ENCODE data around the gene ECE1.

Gene ECE1

DNA sequence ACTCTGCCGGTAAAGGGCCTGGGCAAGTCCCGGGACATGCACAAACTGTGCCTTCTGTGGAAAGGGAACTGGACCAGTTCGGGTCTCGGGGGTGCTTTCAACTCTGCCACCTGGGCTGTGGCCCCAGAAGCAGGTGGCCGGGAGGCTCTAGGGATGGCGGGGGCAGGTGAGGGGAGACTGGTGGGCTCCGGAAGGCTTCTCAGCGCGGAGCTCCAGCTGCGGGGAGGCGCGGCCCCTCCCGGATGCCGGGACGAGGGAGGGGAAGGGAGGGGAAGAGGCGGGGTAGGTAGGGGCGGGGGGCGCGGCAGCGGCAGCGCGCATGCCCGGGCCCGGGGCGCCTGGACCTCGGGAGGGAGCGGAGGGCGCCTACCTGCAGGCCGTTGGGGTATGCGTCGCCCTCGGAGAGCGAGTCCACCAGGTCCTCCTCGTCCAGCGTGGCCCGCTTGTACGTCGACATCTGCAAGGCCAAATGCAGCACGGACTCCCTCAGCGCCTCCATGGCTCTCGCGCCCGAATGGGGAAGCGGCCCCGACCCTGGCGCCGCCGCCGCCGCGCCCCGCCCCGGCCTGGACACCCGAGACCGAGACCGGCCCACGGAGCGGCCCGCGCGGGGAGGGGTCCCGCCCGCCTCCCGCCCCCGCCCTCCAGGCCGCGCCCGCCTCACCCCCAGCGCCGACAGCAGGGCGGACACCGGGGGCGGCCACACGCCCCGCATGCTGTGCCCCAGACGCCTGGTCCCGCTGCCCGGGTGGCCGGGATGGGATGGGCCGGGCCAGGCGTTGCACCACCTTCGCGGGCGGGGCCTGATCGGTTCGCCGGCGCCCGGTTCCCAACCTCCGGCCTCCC, at the start of gene ECE1:
Gene ECE1, minus strand, starts transcription at position 764 of the 846 bp plus-strand sequence. Its CDS starts 49 bp downstream, at position 715.
- DNase-seq (ENCODE audit: low spot score), result no peak

DNA sequence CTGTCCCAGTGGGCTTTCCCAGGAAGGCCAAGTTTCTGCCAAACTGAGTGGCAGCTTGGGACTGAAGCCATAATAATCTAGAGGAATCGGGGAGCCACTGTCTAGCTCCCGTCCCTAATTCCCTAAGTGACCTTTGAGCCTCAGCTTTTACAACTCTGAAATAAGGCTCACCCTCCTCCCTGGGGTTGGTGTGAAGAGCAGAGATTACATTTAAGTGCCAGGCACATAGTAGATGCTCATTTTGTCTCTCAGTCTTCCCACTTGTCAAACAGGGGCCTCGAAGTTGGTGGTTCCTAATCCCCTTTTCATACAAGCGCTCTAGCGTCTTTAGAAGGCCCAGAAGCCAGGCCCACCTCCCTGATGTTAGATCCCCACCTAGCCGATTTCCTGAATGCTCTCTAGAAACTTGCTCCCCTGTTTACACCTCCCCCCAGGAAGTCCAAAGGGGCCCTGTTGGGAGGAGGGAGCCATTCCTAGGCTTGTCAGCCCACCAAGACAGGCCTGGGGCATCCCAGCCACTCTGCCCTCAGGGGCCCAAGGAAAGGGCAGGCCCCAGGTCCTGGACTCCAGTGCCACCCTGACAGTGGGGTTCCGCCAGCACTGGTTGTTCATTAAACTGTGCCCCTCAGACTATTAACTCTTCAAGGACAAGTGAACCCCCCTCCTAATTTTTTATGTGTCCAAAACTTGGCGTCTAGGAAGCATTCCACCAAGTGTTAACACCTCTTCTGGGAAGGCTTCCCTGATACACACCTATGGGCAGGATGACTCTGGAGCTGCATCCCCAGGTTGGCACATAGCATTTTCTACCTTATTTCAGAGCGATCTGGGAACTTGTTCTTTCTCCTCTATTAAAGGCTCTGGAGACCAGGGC, 49.3 kb upstream of the ECE1 start:
- DNase-seq (ENCODE audit: low spot score), result no peak

DNA sequence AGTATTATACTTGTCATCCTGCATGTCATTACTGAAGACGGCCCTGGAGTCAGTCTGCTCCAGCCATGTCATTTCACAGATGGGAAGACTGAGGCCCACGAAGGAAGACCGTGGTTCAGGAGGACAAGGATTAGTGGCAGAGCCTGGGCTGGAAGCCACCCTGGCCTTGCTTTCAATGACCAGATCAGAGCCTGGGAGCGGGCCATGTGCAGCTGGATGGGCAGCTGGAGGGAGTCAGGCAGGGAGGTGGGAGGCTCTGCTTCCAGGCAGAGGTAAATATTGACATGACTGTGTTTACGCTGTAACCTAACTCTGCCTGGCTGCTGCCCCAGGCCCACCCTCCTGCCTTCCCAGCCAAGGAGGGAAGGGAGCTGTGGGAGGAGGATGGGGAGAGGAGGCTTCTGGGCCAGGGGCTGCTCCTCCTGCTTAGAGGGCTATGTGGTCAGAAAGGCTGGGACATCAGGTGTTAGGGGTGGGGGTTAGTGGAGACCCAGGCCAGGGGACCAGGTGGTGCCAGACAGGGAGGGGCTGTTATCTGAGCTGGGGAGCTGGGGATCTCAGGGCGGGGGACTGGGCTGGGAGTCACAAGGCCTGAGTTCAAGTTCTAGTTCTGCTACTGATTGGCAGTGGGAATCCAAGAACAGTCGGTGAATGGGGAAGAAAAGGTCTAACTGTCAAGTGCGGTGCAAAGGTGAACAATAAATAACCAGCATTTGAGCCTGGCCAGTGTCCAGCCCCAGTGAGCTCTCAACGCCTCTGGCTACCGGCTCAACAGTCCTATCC, 48.5 kb upstream of the ECE1 start:
- no peak for DNase-seq (ENCODE audit: low spot score)

DNA sequence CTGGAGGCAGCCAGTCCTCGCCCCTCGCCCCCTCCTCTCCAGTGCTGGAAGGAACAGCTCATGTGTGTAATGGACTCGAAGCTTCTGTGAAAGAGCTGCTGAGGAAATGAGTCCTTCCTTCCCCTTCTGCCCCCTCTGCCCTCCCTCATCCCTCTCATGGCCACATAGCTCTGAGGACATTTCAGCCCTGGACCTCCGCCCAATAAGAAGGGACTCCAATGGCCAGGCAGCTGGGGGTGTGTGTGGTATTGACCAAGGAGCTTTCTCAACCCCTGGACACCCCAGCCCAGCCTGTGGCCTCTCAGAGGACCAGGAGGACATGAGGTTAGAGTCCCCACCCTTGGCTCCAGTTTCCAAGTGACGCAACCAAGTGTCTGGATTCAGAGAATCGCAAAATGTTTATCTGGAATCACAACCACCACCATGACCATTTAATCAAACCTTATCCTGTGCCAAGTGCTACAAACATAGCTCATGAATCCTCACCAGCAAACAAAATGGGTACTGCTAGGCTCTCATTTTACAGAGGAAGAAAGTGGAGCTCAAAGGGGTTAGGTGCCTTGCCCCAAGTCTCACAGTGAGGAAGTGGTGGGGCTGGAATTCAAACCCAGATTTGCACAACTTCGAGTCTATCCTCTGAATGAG, 47.8 kb upstream of the ECE1 start:
- DNase-seq (ENCODE audit: low spot score), result no peak

DNA sequence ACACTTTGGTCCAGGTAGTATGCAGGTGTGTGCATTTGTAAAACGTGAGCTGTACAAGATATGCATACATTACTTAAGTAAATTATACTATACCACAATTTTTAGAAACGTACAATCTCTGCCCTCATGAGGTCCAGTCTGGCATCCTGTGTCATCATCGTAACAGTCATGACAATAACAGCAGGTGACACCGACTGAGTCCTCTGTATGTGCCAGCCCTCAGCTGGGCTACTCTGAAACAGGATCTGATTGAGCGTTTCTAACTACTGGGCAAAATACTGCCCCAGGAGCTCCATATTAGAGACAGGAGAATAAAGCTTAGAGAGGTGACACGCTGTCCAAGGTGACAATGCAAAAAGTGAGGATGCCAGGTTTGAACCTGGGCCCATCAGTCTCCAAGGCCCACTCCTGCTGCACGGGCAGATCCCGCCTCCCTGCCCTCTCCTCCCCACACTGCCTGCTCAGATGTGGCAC, 47.2 kb upstream of the ECE1 start:
- no peak for DNase-seq (ENCODE audit: low spot score)

DNA sequence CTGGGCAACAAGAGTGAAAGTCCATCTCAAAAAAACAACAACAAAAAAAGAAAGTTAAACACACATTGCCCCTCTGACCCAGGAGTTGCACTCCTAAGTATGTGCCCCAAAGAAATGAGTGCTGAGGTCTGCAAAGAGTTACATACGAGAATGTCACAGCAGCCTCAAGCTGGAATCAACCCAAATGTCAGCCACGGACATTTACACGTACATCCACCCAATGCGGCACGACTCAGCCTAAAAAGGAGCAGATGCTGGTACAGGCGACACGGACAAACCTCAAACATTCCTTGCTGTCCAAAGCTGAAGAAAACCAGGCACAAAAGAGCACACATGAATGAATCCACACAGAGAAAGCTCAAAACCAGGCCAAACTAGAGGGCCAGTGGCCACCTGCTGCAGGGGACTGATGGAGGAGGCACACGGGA, 46.8 kb upstream of the ECE1 start:
- DNase-seq (ENCODE audit: low spot score), result no peak

DNA sequence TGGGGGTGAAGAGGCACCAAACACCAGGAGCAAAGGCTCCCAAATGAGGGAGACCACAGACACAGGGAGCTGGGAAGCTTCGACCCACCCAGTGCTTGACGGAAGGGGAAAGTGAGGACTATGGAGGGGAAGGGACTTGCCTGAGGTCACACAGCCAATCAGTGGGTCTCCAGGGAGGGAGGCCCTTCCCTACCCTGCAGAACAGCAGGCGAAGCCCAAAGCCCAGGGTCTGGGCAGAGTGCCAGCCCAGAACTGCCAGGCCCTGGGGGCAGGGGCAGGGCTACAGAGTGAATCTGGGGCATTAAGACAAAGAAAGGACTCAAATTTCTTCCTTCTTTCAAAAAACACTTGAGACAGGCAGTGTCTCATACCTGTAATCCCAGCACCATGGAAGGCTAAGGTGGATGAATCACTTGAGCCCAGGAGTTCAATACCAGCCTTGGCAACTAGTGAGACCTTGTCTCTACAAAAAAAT, 45.5 kb upstream of the ECE1 start:
- no peak for DNase-seq (ENCODE audit: low spot score)

DNA sequence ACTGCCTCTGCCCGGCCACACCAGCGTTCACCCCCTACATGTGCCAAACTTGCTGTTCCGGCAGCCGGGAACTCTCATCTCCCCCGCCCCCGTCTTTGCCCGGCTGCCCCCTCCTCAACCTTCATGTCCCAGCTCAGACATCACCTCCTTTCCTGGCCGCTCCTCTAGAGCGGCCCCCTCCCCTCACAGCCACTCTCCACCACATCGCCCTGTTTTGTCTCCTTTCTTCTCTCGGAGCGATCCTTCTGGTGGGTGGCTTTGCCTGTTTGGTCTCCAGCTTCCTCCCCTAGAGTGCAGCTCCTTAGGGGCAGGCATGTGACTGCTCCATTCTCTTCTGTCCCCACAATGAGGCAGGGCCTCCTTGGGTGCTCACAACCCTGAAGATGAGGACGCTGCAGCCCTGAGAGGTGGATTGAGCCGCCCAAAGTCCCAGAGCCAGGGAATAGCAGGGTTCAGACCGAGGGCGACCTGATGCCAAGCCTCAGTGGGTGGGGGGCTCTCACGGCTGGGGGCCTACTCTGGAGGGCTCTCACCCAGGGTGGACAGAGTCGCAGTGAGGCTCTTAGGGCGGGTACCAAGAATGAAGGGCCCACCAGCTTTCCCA, 44.9 kb upstream of the ECE1 start:
- no peak for DNase-seq (ENCODE audit: low spot score)

DNA sequence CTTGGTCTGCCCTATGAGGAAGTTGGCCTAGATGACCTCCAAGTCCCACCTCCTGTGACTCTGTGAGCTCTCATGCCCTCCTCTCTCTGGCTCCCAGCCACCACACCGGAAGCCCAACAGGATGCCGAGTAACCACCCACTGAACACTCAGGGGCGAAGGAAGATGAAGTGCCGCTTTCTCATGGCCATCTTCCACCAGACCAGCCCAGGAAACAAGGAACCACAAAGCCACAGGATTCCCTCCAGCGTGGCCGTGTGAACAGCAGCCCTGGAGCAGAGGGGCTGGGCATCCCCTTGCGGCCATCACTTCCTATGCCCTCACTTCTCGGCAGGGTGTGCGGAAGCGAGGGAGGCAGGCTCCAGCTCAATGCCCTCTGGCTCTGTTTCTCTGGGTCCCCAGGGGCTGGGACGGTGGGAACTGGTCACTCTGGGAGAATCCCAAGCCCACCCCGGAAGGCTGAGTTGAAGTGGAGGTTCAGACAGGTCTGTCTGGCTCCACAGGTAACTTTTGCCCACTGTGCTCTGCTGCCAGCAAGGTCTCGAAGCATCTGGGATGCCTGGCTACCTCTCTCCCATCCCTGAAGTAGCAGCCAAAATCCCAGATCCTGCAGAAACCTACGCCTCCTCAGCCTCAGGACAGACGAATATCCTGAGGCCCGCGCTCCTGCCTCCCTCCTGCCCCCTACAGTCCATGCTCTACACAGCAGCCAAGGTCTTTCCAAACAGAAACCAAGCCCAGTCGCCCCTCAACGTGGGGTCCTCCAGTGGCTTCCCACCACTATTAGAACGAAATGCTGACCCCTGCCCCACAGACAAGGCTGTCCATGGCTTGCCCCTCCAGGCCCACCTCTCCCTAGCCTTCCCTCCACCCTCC, 44.2 kb upstream of the ECE1 start:
- no peak for DNase-seq (ENCODE audit: low spot score)

DNA sequence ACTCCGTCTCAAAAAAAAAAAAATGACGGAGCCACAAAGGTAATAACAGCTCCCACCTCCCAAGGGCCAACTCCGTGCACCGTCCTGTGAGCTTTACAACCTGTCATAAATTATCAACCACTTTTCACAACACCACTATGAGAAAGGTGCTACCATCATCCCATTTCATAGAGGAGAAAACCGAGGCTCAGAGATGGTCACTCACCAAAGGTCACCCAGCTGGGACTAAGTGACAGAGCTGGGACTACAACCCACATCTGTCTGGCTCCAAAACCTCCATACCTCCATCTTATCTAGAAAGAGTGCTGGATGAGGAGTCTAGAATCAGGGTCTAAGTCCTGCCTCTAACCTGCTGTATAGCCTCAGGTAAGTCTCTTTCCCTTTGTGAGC, 43.6 kb upstream of the ECE1 start:
- no peak for DNase-seq (ENCODE audit: low spot score)

DNA sequence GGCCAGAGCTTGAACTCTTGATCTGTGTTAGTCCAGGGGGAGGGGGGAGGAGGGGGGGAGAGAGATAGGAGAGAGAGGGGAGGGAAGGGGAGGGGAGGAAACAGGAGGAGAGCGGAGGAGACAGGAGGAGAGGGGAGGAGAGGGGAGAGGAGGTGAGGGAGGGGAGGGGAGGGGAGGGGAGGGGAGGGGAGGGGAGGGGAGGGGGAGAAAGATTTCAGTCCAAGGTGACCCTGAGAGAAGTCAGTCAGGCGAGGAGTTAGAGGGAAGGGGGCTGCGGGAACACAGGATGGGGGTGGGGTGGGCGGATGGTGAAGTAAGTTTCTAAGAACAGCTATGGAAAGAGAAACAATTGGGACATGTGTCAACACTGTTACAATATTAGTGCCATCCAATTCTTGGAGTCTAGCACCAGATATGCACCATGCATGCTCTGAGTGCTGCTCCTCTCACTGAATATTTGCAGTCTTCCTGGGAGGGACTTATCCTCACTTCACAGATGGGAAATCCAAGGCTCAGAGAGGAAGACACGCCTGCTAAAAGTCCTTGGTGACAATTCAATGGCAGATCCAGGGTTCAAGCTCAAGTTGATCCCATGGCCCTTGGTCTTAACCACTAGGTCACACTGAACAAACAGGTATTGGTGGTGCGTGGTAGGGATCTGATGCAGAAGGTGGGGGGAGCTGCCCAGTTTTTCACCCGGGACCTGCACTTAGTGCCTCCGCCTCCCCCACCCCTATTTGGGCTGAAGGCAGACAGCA, 42.5 kb upstream of the ECE1 start:
- DNase-seq (ENCODE audit: low spot score), result no peak

DNA sequence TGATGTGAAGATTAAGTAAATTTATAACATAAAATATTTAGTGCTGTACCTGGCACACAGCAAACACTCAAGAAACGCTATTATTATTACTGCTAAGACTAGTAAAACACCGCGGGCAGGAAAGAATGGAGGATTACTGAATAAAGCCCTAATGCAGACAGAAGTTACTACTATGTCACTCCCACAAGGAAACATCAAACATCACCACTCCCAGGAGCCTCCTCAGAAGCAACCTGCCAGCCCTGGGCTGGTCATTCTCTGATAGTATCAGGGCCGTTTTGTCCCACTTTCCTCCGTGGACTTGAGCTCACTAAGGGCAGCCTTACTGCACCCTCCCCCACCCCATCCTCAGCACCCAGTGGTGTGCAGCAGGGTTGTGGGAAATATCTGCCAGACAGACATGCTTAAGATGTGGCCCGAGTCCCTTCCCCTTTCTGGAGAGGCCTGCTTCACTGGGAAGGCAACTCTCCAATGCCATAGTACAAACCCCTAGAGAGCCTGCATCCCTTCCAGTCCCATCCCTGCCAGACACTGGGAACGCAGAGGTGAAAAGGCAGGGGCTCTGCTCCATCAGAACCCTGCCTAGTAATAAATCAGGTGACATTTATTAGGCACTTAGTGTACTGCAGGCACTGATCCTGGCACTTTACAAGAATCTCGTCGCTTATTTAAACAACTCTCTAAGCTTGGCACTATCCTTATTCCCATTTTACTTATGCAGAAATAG, 41.7 kb upstream of the ECE1 start:
- DNase-seq (ENCODE audit: low spot score), result no peak

DNA sequence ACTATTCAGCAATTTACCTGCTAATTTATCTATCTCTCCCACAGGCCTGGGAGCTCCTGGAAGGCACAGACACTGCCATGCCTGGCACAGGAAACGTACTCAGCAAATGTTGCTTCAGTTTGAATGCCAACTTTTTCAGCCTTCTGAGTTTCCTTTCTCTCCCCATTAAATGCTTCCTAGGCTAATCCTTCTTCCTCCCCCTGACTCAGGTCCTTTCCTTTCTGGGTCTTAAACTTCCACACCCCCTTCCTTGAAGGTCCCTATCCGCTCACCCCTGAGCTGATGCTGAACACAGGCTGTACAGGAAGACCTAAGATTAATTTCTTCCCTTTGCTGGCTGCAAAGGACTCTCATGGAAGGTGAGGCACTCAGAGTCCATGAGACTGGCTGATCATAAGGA, 40.3 kb upstream of the ECE1 start:
- no peak for DNase-seq (ENCODE audit: low spot score)

DNA sequence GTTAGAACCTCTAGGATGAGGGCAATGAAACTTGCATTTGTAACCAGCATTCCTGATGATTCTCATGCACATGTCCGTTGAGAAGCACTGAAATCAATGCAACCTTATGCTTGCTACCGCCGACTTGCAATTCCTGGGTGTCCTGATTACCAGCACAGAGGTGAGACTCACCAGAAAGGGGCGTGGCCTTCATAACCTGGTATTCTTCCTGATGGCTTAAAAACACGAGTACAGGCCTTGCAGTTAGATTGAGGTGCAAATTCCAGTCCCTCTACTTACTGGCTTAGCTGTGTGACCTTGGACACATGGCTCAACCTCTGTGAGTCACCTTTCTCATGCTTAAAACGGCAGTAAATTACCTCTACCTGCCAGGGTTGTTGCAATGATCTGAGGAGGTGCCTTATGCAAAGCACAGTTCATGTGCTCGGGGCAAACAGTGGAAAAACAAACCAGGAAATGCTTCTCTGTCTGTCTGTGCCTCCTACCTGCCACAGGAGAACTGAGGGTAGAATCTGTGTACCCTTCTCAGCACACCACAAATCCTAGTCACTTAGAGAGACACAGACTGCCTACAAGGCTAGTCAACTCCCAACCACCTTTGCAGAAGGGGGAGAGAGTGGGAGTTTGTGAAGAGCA, 39.1 kb upstream of the ECE1 start:
- no peak for DNase-seq (ENCODE audit: low spot score)

DNA sequence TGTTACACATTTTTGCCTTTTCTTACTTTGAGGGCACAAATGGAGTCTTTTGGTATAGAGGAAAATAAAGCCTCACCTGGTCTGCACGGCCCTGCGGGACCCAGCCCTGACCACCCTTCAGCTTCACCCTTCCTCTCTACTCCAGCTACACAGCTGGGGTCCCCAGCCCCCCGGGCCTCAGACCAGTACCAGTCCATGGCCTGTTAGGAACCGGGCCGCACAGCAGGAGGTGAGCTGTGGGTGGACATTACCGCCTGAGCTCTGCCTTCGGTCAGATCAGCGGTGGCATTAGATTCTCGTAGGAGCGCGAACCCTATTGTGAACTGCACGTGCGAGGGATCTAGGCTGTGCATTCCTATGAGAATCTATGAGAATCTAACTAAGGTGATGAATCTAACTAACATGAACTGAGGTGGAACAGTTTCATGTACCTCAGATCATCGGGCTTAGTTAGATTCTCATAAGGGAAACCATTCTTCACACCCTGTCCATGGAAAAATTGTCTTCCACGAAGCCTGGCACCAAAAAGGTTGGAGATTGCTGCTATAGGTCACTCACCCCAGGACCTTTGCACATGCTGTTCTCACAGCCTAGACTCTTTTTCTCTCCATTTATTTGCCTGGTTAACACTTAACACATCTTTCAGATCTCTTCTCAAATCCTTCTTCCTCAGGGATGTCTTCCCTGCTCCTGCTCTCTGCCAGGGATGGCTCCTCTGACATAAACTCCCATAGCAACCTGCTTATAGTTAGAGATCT, 37.5 kb upstream of the ECE1 start:
- DNase-seq (ENCODE audit: low spot score), result no peak

DNA sequence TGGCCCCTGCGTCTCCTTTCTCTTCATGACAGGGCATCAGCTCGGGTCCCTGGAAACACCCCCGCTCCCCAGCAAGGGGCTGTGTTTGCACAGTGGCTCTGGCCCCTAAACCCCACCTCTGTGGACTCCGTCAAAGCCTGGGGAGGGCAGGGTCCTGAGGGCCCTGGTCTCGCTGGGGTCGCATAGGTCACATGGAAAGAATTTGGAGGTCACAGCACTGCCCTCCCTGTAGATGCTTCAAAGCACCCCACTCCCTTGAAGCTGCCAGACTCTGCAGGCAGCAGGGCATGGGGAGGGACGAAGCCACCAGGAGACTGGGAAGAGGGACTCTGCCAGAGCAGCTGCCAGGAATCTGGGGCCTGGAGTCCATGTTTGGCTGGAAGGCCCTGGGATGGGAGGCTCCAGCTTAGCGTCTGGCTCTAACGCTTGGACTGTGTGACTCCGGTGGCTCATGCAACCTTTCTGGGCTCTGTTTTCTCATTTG, 36.6 kb upstream of the ECE1 start:
- no peak for DNase-seq (ENCODE audit: low spot score)

DNA sequence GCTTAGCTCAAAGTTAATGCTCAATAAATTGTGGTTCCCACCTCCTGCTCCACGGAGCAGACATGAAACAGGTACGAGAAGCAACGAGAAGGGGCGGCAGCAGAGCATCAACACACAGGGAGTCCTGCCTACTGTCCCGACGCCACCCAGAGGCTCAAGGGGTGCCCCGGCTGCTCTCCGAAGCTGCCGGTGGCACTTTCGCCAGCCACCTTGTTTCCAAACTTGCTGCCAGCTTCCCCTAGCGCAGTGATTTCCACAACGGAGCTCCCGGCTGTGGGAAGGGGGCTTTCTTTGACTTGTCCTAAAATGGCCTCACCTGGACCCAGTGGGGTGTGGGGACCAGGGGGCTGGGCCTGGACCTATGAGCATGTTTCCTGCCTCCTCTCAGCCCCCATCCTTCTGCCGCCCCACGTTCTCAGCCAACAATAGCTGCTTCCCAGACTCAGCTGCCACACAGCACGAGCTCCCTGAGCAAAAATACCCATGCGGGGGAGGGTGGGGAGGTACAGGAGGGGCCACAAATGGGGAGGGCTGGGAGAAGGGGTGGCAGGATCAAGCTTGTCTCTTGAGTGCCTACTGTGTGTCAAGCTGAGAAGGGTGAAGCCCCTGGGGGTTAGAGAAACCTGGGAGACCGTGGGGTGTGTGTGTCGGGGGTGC, 35.6 kb upstream of the ECE1 start:
- peak; percentile 73 for DNase-seq (ENCODE audit: low spot score)

Data from putamen (tissue), 1 donor.